ENCODE data around the gene FADS1. TPM values are rescaled to one million over a fixed set of nuclear protein-coding genes. Genes with fewer than 3 reads are reported as not detected.
A peak's percentile ranks its signal among the peaks of the same experiment; 100 is the strongest.

Gene FADS1
- polyA plus RNA-seq, 10 donors = 17.4 to 32.3 (median 23.3) TPM

- DNase-seq = no peak
These were observed 31.8 kb upstream of the FADS1 start for GRCh38 chr11:61848631-61849030.

DNA sequence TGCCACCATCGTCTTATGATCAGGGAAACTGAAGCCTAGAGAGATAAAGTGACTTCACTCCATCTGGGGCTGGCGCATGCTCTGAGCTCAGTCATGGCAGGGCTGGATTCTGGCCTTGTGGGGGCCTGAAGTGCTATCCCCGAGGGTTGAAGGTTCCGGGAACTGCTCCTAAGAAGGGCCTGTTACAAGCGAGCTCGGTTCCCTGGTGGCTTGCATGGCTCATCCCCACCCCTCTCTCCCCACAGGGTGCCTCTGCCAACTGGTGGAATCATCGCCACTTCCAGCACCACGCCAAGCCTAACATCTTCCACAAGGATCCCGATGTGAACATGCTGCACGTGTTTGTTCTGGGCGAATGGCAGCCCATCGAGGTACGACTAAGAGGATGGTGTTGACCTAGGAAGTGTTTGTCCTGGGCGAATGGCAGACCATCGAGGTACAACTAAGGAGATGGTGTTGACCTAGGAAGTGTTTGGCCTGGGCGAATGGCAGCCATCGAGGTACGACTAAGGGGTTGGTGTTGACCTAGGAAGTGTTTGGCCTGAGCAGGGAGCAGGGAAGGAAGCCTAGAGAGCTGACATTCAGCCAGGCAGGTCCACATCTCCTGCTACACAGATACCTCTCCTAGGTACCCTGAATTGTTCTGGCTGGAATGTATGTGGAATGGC, 31.2 kb upstream of the FADS1 start:
- DNase-seq = no peak

GRCh38 chr11:61846362-61847020, 29.7 kb upstream of the FADS1 start:
- DNase-seq = peak in 1 of 3 donors; percentile 82

- DNase-seq = peak in 2 of 3 donors; percentile 61 to 85
These were observed 28.2 kb upstream of the FADS1 start for GRCh38 chr11:61844909-61845565.

GRCh38 chr11:61842528-61842820, 25.7 kb upstream of the FADS1 start:
- DNase-seq = no peak

DNA sequence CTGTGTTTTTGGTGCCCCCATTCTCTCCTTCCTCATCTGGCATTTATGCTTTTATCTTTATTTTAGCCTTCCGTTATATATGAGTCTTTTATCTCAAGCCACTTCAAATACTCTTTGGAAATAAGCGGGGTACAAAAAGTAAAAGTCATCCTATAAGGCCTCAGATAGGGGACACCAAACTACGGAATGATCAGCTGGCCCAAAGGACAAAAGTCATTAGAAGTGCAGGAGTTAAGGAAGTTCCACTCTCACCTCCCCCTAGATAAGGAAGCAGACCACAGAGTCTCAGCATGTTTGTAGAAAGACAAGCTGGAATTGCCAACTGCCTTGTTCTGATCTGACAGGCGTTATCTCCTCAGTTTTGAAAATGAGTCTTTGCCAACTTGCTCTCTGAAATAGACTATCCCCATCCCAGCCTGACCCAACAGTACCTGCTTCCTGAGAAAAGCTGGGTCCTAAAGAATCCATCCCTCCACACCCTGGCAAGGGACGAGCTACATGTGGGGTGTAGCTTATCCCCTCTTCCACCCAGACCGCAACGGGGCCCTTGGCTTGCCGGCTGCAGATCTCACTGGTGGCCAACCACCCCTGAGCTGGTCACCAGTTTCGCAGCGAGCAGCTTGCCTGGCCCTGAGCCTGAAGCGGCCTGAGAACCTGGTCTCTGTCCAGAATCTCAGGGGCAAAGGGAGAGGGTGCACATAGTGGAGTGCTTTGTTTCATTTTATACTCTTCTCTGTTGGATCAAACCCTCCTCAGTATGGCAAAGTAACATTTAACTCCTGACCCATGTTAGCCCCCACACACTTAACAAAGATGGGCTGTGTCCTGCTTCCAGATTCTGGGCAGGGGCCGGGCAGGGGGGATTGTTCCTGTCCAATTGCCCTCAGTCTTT, 25.1 kb upstream of the FADS1 start:
- no peak for DNase-seq

DNA sequence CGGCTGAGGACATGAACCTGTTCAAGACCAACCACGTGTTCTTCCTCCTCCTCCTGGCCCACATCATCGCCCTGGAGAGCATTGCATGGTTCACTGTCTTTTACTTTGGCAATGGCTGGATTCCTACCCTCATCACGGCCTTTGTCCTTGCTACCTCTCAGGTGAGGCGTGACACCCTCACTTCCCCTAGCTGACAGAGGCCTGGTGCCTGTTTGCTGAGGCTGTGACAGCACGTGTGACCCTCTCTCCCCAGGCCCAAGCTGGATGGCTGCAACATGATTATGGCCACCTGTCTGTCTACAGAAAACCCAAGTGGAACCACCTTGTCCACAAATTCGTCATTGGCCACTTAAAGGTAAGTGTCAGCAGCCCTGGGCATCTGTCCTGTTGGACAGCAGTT, 23.6 kb upstream of the FADS1 start:
- no peak for DNase-seq

DNA sequence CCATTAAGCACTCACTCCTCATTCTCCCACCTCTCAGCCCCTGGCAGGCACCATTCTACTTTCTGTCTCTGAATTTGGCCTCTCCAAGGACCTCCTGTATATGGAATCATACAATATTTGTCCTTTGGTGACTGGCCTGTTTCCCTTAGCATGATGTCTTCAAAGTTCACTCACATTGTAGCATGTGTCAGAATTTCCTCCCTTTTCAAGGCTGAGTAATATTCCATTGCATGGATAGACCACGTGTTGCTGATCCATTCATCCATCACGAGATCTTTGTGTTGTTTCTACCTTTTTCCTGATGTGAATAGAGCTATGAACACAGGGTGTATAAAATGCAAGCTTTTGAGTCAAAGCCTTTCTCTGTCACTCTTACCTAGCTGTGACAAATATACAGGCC, 22.9 kb upstream of the FADS1 start:
- DNase-seq = no peak

DNA sequence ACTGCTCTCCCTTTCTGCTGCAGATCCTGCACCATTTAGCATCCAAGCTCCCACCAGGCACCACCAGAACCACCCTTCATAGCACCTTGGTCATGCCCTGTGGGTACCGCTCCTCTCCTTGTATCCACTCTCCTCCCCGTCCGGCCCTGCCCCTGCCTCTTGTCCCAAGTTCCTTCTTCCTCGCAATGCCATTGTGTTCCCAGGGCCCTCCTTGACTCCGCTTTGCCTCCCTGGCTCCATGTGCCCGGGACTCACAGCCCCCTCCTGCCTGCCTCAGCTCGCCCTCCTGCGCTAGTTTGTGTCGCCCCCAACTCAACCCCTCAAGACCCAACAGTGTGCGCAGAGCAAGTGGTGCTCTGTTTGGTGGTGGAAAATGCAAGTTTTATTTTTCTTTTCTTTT, 22.1 kb upstream of the FADS1 start:
- DNase-seq = no peak

GRCh38 chr11:61838501-61838900, 21.7 kb upstream of the FADS1 start:
- DNase-seq = no peak

DNA sequence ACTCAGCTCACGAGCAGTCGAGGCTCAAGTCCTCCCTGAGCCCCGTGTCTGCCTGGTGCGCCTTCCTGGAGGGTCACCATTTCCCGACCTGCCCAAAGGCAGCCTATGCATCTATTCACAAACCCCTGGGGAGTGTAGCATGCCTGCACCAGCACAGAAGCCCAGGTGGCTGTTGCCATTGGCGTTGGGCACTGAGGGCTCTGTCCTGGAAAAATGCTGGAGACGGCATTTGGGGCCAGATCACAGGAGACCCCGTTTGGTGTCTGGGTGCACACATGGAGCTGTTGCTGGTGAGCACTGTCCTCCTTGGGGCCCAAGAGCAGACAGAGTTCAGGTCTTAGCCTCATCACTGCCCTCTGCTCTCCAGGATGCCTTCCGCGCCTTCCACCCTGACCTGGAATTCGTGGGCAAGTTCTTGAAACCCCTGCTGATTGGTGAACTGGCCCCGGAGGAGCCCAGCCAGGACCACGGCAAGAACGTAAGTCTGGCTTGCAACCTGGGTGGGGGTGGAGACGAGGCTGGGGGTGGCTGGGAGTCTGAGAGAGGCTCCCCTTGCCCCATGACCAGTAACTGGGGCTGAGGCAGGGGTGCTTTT, 20.7 kb upstream of the FADS1 start:
- DNase-seq = no peak

DNA sequence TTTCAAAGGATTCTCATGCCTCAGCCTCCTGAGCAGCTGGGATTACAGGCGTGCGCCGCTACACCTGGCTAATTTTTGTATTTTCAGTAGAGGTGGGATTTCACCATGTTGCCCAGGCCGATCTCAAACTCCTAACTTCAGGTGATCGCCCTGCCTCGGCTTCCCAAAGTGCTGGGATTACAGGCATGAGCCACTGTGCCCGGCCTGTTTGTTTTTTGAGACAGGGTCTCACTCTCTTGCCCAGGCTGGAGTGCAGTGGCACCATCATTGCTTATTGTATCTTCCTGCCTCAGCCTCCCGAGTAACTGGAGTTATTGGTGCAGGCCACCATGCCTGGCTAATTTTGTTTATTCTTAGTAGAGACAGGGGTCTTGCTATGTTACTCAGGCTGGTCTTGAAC, 19.4 kb upstream of the FADS1 start:
- DNase-seq = no peak

DNA sequence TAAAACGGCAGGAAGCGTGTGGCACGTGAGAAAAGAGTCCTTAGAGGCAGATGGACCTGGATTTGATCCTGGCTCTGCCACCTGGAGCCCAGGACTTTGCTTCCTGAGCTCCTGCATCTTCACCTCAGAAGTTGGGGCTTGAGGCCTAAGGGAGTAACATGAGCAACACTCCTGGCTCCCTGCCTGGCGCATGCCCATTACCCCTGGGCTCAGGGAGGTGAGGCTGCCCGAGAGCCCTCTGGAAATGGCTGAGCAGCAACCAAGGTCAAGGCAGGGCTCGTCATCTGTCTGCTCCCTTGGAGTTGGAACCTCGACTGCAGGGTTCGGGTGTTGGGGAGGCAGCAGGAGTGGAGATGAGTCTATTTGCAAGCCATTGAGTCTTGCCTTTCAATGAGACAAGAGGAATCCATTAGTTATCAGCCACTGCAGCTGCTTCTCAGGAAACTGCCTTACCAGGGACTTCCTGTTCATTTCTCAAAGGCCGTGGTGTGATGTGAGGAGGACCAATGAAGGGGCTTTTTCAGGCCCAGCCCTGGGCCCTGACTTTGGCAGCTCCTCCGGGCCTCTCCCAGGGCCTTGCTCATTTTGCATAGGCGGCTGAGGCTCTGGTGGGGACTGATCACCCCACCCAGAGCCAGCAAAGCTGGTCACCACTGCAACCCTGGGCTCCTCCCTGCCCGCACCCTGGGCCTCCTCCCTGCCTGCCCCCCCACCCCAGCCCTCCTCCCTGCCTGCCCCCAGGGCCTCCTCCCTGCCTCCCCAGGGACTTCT, 17.7 kb upstream of the FADS1 start:
- DNase-seq = peak in 2 of 3 donors; percentile 72 to 87

GRCh38 chr11:61833926-61834277, 17.1 kb upstream of the FADS1 start:
- DNase-seq = peak in 1 of 3 donors; percentile 41

GRCh38 chr11:61833471-61833870, 16.7 kb upstream of the FADS1 start:
- no peak for DNase-seq

GRCh38 chr11:61832754-61833153, 16.0 kb upstream of the FADS1 start:
- DNase-seq = no peak

- DNase-seq = no peak
These were observed 15.4 kb upstream of the FADS1 start for GRCh38 chr11:61832207-61832606.

DNA sequence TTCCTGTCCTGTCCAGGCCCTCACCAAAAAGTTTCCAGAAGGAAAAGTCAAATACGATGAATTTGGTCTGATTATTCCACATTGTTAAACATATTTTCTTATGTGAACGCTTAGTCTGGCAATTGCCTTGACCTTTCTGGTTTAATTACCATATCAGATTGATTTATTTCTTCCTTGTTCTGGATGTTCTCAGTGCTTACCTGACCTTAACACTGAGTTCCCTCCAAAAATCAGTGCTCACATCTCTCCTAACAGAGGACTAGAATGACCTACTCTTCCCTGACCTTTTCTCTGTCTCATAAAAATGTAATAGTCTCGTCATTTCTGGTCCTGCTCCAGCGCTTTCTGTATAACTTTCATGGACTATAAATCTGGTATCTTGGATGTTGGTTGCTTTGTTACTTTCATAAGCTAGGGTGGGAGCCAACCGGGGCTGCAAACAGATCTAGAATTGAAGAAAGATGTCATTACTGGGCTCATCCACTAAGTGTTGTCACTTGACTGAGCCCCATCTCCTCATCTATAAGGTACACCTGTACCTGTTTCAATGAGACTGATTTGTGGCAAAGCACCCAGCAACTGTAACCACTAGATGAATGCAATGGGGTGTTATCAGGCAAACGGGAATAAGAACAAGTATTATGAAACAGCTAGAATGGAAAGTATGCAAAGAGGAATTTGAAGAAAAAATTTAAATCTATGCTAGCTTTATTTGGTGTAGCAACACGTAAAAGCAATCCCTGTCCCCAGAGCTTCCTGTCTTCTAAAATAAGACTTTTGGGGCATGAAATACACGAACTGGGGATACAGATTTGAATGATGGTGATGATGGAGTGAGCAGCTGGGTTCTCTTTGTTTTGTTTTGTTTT, 13.7 kb upstream of the FADS1 start:
- peak in 2 of 3 donors; percentile 51 to 77 for DNase-seq

DNA sequence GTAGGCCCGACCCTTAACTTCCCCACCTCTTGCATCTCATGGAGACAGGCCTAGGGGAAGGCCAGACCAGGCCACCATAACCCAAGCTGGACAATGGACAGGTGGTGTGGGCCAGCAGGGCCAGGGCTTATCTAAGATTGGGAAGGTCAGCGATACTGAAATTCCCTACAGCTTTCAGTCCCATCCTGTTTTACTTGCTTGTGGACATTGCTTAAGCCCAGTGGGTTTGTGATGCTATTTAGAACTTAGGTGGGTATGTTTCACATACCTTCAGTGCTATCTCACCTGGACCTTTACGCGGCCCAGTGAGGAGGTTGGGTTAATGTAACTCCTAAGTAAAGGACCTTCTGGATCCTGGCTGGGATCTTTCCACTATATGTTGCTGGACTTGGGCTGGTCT, 13.0 kb upstream of the FADS1 start:
- DNase-seq = no peak
